Brain microvascular endothelial cell (primary cell): ENCODE measurements around the gene NFKB2.

ENCODE experiments used
- DNase-seq: peaks from one replicate; pipeline ENCODE4 v3.0.0-alpha.2; 2020
- H3K27ac ChIP-seq: fragments of 250-450 bp; sonication (Bioruptor Pico); 2 replicates; pipeline ENCODE4 v1.5.1; 2020; ENCODE audit warnings: mild to moderate bottlenecking, moderate library complexity
- H3K27me3 ChIP-seq: fragments of 250-450 bp; sonication (Bioruptor Pico); replicated peaks from 2 replicates; pipeline ENCODE4 v1.5.1; 2020; ENCODE audit warnings: mild to moderate bottlenecking
- H3K36me3 ChIP-seq: fragments of 250-450 bp; sonication (Bioruptor Pico); replicated peaks from 2 replicates; pipeline ENCODE4 v1.5.1; 2020; ENCODE audit warnings: mild to moderate bottlenecking
- H3K4me3 ChIP-seq: 2 replicates; pipeline ENCODE4 v1.5.1; 2011; ENCODE audit warnings: low read depth, mild to moderate bottlenecking, control low read depth, low read length, moderate library complexity
- CTCF ChIP-seq: IDR thresholded peaks from 2 replicates; pipeline ENCODE4 v1.5.1; 2011; ENCODE audit warnings: low read depth, mild to moderate bottlenecking, moderate library complexity, low read length, control low read depth, inconsistent platforms; ENCODE audit errors: missing control alignments
- in situ Hi-C: cut with HindIII; loops from 2 replicates; pipeline ENCODE4 v1.10.0; 2017; ENCODE audit warnings: low sequenced_read_pairs, low pct_ligation_motif_present

NFKB2 gene

GRCh38 chr10:102432162-102432950 lies 36.9 kb downstream of the NFKB2 start, which contains the start of gene CUEDC2:
Gene CUEDC2, minus strand, starts transcription at chr10:102432574. Its CDS starts 7,386 bp downstream, at chr10:102425188.
- in situ Hi-C loops, result no loop called here
- peak within 1 kb of the TSS; percentile 52 for H3K27ac ChIP-seq
- DNase-seq, result peak; percentile 94
- no peaks in the 10 kb centered on the region for H3K36me3 ChIP-seq
- H3K4me3 ChIP-seq, result peak within 1 kb of the TSS; percentile 91
- TF ChIP-seq CTCF, result no peak
- no peaks in the 10 kb centered on the region for H3K27me3 ChIP-seq

GRCh38 chr10:102433619-102434046 lies 38.1 kb downstream of the NFKB2 start:
- Histone ChIP-seq H3K4me3 (no peak overlapping the region), H3K27me3 (no peaks in the 10 kb centered on the region), H3K27ac (no peak overlapping the region), H3K36me3 (no peaks in the 10 kb centered on the region)
- no peak for DNase-seq
- in situ Hi-C loops, result no loop called here
- TF ChIP-seq CTCF, result no peak

- DNase-seq, result no peak
- H3K27me3 ChIP-seq, result no peaks in the 10 kb centered on the region
- TF ChIP-seq CTCF, result no peak
- no peak overlapping the region for H3K27ac ChIP-seq
- H3K4me3 ChIP-seq, result no peak overlapping the region
- H3K36me3 ChIP-seq, result no peaks in the 10 kb centered on the region
- in situ Hi-C loops, result no loop called here
Measured at GRCh38 chr10:102434394-102435132, 39.1 kb downstream of the NFKB2 start.

- Histone ChIP-seq H3K27me3 (no peaks in the 10 kb centered on the region), H3K36me3 (no peaks in the 10 kb centered on the region), H3K4me3 (no peak overlapping the region), H3K27ac (no peak overlapping the region)
- DNase-seq, result no peak
- in situ Hi-C loops, result no loop called here
- TF ChIP-seq CTCF, result no peak
Measured at GRCh38 chr10:102435133-102435497, 39.6 kb downstream of the NFKB2 start.

GRCh38 chr10:102435529-102436233 lies 40.2 kb downstream of the NFKB2 start:
- DNase-seq, result no peak
- TF ChIP-seq CTCF, result no peak
- in situ Hi-C loops, result no loop called here
- H3K27ac ChIP-seq, result no peak overlapping the region
- H3K36me3 ChIP-seq, result no peaks in the 10 kb centered on the region
- no peaks in the 10 kb centered on the region for H3K27me3 ChIP-seq
- H3K4me3 ChIP-seq, result peak overlapping the region; percentile 34
